ENCODE measurements around the gene SLC39A6. TPM values are rescaled to one million over a fixed set of nuclear protein-coding genes. Genes with fewer than 3 reads are reported as not detected.
"Not testable (repeated sequence)": the region's sequence is repeated elsewhere in the genome, so short reads cannot be mapped to it uniquely, and the experiment has no call there.

Gene SLC39A6
- total RNA-seq, 1 donor = 88.6 TPM

- no peak overlapping the region for H3K4me3 ChIP-seq (ENCODE audit: low read depth, low read length)
- TF ChIP-seq, protein P1, sequence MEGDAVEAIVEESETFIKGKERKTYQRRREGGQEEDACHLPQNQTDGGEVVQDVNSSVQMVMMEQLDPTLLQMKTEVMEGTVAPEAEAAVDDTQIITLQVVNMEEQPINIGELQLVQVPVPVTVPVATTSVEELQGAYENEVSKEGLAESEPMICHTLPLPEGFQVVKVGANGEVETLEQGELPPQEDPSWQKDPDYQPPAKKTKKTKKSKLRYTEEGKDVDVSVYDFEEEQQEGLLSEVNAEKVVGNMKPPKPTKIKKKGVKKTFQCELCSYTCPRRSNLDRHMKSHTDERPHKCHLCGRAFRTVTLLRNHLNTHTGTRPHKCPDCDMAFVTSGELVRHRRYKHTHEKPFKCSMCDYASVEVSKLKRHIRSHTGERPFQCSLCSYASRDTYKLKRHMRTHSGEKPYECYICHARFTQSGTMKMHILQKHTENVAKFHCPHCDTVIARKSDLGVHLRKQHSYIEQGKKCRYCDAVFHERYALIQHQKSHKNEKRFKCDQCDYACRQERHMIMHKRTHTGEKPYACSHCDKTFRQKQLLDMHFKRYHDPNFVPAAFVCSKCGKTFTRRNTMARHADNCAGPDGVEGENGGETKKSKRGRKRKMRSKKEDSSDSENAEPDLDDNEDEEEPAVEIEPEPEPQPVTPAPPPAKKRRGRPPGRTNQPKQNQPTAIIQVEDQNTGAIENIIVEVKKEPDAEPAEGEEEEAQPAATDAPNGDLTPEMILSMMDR (IDR thresholded peaks at IDR 0.05; ENCODE audit: insufficient read depth, low read length) = no peak
- peak; percentile 45 for DNase-seq (ENCODE audit: low read depth)
These were observed 53.1 kb downstream of the SLC39A6 start for GRCh38 chr18:36075862-36076587.

DNA sequence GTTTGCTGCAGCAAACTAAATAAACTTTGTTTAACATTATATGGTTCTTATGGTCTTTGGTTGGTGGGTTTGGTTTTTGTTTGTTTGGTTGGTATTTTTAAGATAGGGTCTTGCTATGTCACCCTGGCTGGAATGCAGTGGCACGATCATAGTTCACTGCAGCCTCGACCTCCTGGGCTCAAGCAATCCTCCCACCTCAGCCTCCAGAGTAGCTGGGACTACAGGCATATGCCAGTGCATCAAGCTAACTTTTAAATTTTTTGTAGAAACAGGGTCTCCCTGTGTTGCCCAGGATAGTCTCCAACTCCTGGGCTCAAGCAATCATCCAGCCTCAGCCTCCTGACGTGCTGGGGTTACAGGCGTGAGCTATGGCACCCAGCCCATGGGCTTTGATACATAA is 54.7 kb downstream of the SLC39A6 start:
- no peak overlapping the region for H3K4me3 ChIP-seq (ENCODE audit: low read depth, low read length)
- TF ChIP-seq, protein P1 (IDR thresholded peaks at IDR 0.05; ENCODE audit: insufficient read depth, low read length) = no peak

DNA sequence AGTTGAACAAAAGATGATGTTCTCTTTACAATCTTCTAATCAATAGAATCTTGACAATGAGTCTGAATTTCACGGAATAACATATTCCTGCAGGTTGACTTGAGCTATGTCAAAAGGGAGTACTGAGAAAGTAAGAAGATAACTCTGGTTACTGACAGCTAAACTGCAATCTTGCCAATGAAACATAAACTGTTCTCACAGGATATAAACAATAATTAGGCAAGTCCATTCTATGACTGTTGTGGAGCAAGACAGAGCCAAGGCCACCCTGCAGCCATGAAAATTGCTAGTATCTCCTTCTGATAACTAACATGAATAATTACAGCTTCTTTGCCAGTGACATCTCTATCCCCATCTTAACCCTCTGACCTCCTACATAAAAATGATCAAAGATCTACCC is 55.5 kb downstream of the SLC39A6 start:
- no peak for DNase-seq (ENCODE audit: low read depth)
- H3K4me3 ChIP-seq (ENCODE audit: low read depth, low read length) = no peak overlapping the region
- TF ChIP-seq, protein P1 (IDR thresholded peaks at IDR 0.05; ENCODE audit: insufficient read depth, low read length) = no peak

More for the DNA sequence above, 54.7 kb downstream of the SLC39A6 start:
- DNase-seq (ENCODE audit: low read depth) = no peak

DNA sequence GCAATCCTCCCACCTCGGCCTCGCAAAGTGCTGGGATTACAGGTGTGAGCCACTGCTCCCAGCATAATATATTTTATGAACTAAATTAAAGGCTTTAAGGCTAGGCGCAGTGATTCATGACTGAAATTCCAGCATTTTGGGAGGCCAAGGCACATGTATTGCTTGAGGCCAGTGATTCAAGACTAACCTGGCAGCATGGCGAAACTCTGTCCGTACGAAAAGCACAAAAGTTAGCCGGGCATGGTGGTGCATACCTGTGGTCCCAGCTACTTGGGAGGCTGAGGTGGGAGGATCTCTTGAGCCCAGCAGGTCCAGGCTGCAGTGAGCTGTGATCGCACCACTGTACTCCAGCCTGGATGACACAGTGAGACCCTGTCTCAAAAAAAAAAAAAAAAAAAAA is 56.7 kb downstream of the SLC39A6 start:
- not testable (repeated sequence) for H3K4me3 ChIP-seq (ENCODE audit: low read depth, low read length); DNase-seq (ENCODE audit: low read depth)

DNA sequence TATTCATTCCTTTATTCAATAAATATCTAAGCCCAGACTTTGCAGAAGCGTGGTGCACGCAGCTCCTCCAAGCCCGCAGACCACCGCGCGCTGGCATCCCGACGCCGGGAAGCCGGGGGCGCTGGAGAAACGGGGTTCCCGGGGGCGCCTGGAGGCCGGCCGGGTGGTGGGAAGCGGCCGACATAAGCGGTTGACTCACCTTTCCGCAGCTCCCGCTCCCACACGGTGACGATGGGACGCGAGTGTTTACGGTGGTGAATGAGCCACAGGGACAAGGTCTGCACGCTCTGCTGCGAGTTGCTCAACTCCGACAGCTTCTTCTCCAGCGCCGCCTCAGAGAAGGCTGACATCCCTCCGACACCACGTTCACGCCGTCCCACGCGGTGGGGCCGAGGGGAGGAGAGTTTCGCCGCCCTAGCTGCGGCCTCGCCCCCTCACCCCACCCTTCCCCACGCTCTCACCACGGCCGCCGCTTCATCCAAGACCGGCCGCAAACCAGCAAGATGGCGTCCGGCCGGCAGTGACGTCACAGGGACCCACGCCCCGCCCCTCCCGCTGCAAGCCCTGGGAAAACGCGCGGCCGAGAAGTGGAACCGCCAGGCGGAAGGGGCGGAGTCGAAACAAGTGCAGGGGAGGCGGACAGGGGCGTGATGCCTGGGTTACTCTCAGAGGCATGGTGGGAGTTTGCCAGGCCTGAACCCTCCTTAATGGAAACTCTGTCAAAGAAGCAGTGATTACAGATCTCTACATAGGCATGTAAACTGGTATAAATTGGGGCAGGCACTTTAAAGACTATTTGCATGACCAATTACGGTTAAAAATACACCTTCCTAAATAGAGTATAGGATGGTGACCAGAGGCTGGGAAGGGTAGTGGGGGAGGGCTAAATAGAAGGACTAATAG is 61.8 kb downstream of the SLC39A6 start, which contains the start of gene RPRD1A:
Gene RPRD1A, minus strand, starts transcription at position 505 of the 903 bp plus-strand sequence. Its CDS starts 155 bp downstream, at position 350.
- peak; percentile 90 for DNase-seq (ENCODE audit: low read depth)
- TF ChIP-seq, protein P1 (IDR thresholded peaks at IDR 0.05; ENCODE audit: insufficient read depth, low read length) = no peak
- H3K4me3 ChIP-seq (ENCODE audit: low read depth, low read length) = peak within 1 kb of the TSS; percentile 70

DNA sequence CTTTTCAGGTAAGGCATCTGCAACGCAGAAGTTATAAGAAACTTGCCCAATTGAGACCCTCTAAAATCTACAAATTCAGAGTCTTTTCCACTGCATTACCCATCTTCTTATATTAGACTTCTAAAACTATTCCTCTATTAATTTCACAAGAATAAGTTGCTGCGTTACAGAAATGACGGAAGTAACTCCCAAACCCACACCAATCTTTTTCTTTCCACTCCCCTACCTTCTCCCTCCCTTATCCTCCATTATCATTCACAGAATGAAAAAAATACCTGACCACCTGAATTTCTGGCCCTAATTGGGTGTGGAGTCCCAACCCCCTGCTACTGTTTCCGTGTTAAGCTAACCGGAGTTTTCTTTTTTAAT is 62.5 kb downstream of the SLC39A6 start:
- peak overlapping the region; percentile 70 for H3K4me3 ChIP-seq (ENCODE audit: low read depth, low read length)
- peak; percentile 12 for DNase-seq (ENCODE audit: low read depth)
- TF ChIP-seq, protein P1 (IDR thresholded peaks at IDR 0.05; ENCODE audit: insufficient read depth, low read length) = no peak

DNA sequence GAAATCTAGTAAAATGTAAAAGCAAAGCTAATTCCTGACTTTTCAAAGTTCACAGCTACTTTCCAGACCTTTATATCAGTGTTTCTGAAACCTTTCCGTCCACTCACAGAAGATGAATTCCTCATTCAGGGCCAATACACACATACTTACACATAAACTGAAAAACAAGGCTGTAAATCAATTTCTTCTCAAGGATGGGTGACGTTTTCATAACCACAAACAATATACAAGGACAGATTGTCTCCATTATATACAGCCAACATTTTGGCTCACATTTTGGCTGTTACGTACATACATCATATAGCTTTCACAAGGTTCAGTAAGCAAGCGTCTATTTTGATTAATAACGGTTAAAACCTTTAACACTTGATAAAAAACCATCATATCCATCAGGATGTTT is 63.1 kb downstream of the SLC39A6 start:
- TF ChIP-seq, protein P1 (IDR thresholded peaks at IDR 0.05; ENCODE audit: insufficient read depth, low read length) = no peak
- peak; percentile 46 for DNase-seq (ENCODE audit: low read depth)
- peak overlapping the region; percentile 70 for H3K4me3 ChIP-seq (ENCODE audit: low read depth, low read length)

- DNase-seq (ENCODE audit: low read depth) = not testable (repeated sequence)
These were observed 64.4 kb downstream of the SLC39A6 start for GRCh38 chr18:36064809-36065079.

More at GRCh38 chr18:36064809-36065079, 64.4 kb downstream of the SLC39A6 start:
- H3K4me3 ChIP-seq (ENCODE audit: low read depth, low read length) = not testable (repeated sequence)
